C1 segment of cervical spinal cord (tissue), 14 donors: Measurements from ENCODE around the gene TRMT5.

Experiments
- DNase-seq, 14 donors: peaks; one replicate each; lab custom pipeline; 2025; lab: John Stamatoyannopoulos, UW

The TRMT5 gene, protein sequence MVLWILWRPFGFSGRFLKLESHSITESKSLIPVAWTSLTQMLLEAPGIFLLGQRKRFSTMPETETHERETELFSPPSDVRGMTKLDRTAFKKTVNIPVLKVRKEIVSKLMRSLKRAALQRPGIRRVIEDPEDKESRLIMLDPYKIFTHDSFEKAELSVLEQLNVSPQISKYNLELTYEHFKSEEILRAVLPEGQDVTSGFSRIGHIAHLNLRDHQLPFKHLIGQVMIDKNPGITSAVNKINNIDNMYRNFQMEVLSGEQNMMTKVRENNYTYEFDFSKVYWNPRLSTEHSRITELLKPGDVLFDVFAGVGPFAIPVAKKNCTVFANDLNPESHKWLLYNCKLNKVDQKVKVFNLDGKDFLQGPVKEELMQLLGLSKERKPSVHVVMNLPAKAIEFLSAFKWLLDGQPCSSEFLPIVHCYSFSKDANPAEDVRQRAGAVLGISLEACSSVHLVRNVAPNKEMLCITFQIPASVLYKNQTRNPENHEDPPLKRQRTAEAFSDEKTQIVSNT

DNA sequence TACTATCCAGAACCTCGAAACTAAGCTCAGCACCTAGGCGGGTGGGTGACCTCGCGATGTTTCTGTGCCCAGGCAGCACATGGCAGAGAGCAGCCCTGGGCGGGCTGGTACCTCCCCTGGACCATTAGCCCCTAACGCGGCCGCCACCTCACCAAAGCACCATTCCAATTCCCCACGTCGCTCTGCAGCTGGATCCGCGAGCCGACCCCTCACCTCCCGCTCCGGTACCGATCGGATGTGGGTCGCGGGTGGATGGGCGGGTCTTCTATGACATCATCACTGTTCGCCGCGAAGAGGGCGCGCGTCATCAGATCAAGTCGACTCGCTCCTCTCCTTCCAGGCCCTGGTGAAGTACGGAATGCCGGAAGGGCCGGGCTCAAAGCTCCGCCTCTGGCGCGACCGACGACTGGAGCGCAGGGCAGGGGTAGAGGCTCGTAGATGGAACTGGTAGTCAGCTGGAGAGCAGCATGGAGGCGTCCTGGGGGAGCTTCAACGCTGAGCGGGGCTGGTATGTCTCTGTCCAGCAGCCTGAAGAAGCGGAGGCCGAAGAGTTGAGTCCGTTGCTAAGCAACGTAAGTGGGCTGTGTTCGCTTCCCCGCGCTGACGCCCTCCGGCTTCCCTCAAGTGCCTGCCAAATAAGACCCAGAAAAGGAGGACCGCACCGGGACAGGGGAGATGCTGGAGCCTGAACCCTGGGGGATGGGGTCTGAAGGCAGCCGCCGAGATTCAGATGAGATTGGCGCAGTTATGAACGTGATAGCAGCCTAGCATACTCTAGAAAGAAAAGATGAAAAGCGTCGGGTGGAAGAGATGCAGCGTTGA lies at the start of gene TRMT5, which contains the start of gene SLC38A6:
Gene TRMT5 (minus strand): TSS at position 269 of the 822 bp plus-strand sequence. CDS start 106 bp downstream, at position 163.
Gene SLC38A6 (plus strand): TSS at position 435 of the 822 bp plus-strand sequence. CDS start 33 bp downstream, at position 468.
- DNase-seq = peak; percentile 70 to 94 (median 89)

- no peak for DNase-seq
These were observed 45.6 kb upstream of the TRMT5 start for GRCh38 chr14:61026526-61026925.

GRCh38 chr14:61025251-61026223 lies 44.7 kb upstream of the TRMT5 start:
- peak in 4 of 14 donors; percentile 3 to 21 (median 5) for DNase-seq

DNA sequence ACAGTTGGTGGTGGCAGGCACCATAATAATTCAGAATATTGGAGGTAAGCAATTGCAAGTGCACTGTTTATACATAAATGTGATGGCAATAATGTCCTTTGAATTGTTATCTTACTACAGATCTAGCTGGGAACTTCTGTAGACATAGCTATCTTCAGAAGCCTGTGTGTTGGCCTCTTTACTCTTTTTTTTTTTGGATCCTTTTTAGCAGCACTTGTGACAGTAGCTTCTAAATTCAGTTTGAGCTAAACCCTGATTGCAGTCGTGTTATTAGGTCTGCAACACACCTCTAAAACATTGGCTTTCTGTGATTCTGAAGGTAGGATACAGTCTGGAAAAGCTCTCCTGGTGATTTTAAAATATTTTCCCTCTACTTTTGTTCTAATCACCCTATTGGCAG lies 38.7 kb upstream of the TRMT5 start:
- DNase-seq = no peak

GRCh38 chr14:61003571-61003970 lies 22.7 kb upstream of the TRMT5 start:
- DNase-seq = no peak

DNA sequence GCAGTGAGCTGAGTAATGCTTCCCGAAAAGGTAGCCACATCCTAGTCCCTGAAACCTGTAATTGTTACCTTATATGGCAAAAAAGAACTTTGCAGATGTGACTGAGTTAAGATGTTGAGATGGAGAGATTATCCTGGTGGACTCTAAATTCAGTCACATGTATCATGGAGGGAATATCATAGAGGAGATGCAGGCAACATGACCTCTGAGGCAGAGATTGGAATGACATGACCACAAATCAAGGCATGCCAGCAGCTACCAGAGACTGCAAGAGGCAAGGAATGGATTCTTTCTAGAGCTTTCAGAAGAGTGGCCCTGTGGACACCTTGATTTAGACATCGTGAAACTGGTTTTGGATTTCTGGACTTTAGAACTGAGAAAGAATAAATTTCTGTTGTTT lies 18.7 kb upstream of the TRMT5 start:
- DNase-seq = no peak

DNA sequence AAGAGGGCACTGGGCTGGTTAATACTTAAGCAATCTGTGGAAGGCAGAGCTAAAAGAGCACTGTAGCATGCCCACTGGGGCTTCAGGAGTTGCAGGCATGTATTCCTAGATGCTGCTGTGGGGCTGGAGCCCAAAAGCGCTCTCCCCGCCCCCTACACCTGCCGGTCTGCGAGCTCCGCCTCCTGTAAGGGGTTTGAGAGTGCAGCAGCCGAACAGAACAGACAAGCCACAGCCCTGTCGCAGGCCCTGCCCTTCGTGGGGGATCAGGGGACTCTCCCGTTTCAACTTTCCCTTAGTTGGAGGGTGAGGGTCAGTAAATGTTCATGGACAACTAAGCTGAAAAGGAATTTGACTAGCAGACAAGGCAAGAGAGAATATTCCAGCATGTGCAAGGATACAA lies 17.7 kb upstream of the TRMT5 start:
- DNase-seq = no peak

DNA sequence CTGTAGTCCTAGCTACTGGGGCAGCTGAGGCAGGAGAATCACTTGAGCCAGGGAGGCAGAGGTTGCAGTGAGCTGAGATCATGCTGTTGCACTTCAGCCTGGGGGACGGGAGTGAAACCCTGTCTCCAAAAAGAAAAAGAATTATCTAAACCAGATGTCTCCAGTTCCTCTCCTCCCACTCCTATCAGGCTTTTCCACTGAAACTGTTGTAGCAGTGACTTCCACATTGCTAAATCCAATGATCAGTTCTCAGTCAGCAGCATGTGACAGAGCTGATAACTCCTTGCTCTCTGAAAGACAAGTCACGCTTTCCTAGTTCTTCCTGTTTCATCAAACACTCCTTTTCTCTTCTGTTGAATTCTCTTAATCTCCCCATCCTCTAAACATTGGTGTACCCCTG lies 8.7 kb upstream of the TRMT5 start:
- no peak for DNase-seq

GRCh38 chr14:60986500-60986899 lies 5.6 kb upstream of the TRMT5 start:
- DNase-seq = no peak

DNA sequence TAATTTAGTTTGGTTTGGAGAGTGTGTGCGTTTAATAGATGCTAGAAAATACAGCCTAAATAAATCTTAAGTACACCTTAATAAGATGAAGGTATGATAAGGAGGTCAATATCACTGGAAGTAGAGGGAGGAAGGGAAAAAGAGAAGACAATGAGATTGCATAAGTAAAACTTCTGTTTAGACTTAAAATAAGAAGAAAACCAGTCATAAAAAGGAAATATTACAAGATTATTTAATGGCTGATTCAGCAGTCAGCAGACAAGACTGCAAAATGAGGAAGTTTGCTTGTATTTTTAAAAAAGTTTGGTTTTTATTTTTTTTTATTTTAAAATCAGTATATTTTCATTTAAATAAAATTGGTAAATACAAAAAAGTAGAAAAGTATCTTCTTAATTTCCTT lies 3.3 kb upstream of the TRMT5 start:
- DNase-seq = no peak

DNA sequence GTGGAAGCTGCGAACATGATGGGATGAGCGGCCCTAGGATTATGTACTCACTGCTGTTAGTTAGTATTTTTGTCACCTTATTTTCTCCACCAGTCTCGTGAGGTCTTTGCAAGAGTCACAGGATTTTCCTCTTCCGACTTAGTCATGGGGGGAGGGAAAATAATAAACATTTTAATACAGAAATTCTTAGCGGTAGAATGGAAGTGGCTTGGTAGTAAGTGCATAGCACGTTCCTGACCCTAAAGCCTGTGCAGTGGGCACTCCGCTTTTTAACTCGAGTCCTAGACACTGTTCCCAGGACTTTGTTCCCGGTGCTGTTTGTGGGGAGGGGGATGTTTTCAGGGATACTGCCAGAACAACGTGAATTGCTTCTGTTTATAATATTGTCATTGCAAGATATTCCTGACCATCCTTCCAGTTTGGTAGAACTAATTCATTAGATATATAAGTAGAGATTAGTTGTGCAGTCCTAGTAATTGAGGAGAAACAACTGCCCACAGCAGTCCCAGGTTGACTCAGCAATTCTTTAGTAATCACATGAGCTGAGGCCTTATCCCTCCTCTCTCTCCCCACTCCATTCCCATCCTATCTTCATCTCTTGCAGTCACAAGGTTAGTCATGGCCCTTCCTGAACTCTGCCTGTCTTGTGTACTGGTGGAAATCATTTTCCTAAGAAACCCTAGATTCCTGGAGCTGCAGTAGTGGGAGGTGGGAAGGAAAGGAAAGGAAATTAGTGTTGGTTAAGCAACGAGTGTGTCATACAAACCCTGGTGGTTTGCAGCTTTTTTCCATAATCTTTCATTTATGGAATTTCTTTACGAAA lies 965 bp upstream of the TRMT5 start:
- no peak for DNase-seq

GRCh38 chr14:60977847-60978246 lies 3.0 kb downstream of the TRMT5 start:
- no peak for DNase-seq

DNA sequence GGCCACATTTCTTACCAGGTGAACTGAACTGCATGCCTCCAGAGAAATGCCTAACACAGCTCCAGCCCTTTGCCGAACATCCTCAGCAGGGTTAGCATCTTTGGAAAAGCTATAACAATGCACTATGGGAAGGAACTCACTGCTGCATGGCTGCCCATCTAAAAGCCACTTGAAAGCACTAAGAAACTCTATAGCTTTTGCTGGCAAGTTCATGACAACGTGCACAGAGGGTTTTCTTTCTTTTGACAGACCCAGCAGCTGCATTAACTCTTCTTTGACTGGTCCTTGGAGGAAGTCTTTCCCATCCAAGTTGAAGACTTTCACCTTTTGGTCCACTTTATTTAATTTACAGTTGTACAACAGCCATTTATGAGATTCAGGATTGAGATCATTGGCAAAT lies 5.3 kb downstream of the TRMT5 start:
- no peak for DNase-seq

DNA sequence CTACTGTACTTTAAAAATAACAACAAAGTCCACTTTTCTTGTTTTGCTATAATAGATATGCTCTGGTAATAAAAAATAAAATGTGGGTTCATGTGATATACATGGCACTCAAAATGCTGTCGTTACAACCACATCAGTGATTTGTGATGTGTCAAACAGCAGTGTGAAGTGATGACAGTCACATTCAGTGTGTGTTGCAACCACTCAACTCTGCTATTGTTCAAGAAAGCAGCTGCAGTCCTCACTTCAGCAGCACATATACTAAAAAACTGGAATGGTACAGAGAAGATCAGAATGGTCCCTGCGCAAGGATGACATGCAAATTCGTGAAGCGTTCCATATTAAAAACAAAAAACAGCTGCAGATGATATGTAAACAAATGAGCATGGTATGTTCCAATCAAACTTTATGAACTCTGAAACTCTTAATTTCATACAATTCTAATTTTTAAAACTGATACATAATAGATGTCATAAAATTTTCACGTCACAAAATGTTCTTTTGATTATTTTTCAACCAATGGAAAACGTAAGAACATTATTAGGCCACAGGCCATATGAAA lies 6.7 kb downstream of the TRMT5 start:
- no peak for DNase-seq

DNA sequence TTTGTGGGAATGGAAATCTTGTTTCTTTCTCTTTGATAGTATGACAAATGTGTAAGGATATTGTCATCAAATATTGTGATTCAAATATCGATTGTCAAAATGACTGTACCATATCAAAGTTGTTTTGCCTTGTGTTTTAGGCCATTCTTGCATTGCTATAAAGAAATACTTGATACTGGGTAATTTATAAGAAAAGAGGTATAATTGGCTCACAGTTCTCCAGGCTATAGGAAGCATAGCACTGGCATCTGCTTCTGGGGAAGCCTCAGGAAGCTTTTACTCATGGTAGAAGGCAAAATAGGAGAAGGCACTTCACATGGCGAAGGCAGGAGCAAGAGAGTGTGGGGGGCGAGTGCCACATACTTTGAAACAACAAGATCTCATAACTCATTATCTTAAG lies 7.8 kb downstream of the TRMT5 start:
- DNase-seq = no peak

DNA sequence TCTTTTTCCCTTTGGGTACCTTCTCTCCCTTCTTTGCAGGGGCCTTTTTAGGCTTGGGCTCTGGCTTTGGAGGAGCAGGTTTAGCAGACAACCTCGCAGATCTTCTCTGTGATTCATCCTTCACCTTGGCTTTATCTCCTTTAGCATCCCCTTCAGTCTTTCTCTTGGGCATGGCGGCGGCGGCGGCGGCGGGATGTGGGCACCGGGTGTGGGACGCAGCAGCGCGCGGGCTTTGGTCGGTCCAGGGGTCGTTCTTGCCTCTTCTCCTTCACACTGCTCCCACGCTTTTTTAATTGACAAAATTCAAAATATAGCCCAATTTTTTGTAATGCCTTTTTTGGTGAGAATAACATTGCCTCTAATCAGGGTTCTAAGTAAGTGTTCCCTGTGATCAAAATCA lies 8.6 kb downstream of the TRMT5 start:
- DNase-seq = no peak

DNA sequence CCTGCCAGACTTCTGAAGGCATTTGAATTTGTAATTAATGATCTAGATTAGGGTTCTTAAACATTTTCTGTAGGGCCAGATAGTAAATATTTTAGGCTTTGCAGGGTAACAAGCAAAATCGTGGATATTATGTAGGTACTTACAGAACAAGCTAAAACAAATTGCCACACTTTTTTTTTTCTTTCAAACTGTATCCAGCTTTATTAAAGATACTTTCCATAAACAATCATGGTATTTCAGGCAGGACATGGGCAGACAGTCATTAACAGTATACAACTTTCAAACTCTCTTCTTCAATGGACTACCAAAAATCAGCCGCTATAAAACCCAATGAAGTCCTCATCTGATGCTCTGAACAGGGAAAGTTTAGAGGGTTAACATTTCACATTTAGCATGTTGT lies 9.6 kb downstream of the TRMT5 start:
- DNase-seq = no peak

GRCh38 chr14:60970146-60970545 lies 10.7 kb downstream of the TRMT5 start:
- no peak for DNase-seq

DNA sequence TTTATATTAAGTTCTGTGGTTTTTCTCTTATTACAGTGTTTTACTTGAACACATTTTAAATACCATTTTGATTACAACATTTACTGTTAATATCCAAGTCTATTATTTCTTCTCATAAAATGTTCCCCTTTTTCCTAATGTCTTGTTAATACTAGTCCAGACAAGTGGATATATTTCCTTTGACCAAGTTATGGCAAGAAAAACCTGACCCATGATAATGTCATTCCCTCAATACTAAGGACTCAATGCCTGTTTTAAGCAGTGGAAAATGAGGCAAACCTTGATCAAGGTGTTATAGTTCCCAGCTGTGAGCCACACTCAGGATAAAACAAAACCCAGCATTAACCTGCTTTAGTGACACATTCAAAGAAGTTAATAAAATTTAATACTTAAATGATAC lies 12.2 kb downstream of the TRMT5 start:
- DNase-seq = no peak

DNA sequence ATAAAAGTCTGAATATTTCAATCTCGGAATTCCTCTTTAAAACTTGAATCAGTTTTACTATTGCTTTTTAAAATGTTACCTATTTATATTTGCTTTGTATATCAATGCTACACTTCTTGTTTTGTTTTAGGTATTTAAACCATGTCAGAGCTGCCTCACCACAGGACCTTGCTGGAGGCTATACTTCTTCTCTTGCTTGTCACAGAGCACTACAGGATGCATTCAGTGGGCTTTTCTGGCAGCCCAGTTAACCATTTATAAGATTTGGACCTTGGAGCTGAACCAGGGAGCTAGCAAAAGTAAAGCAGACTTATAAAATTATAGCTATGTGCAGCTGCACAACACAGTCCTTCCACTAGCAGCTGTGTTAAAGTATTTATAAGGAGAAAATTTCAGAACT lies 12.8 kb downstream of the TRMT5 start:
- no peak for DNase-seq
